ENCODE measurements around the gene DGKI. TPM values are rescaled to one million over a fixed set of nuclear protein-coding genes. Genes with fewer than 3 reads are reported as not detected.

DGKI gene
- total RNA-seq, 2 donors from 2014 or later: 1.5 to 4.4 TPM

GRCh38 chr7:137810248-137810647 is 36.5 kb downstream of the DGKI start:
- peaks cover 10 to 19% of the 10 kb centered on the region in 2 donors for H3K27me3 Mint-ChIP-seq
- no peak overlapping the region for H3K27ac Mint-ChIP-seq
- no peak overlapping the region for H3K4me3 Mint-ChIP-seq
- H3K4me1 Mint-ChIP-seq (ENCODE audit: low read depth in 2 of 2): no peaks in the 10 kb centered on the region
- no peaks in the 10 kb centered on the region for H3K36me3 Mint-ChIP-seq
- H3K9me3 Mint-ChIP-seq: peaks cover 4% of the 10 kb centered on the region
- ATAC-seq (no peak), DNase-seq (ENCODE audit: low spot score) (no peak)

GRCh38 chr7:137804836-137805235 is 41.9 kb downstream of the DGKI start:
- no peaks in the 10 kb centered on the region for H3K4me1 Mint-ChIP-seq (ENCODE audit: low read depth in 2 of 2)
- H3K36me3 Mint-ChIP-seq: no peaks in the 10 kb centered on the region
- DNase-seq (ENCODE audit: low spot score) (no peak), ATAC-seq (no peak)
- H3K27me3 Mint-ChIP-seq: peaks cover 16 to 27% of the 10 kb centered on the region in 2 donors
- H3K9me3 Mint-ChIP-seq: peaks cover 4% of the 10 kb centered on the region
- no peak overlapping the region for H3K4me3 Mint-ChIP-seq
- no peak overlapping the region for H3K27ac Mint-ChIP-seq

- H3K27me3 Mint-ChIP-seq: peaks cover 13 to 21% of the 10 kb centered on the region in 2 donors
- no peaks in the 10 kb centered on the region for H3K36me3 Mint-ChIP-seq
- no peaks in the 10 kb centered on the region for H3K9me3 Mint-ChIP-seq
- ATAC-seq (no peak), DNase-seq (ENCODE audit: low spot score) (no peak)
- no peak overlapping the region for H3K4me3 Mint-ChIP-seq
- no peak overlapping the region for H3K27ac Mint-ChIP-seq
- H3K4me1 Mint-ChIP-seq (ENCODE audit: low read depth in 2 of 2): no peaks in the 10 kb centered on the region
Observed at GRCh38 chr7:137801491-137801890, 45.3 kb downstream of the DGKI start.

- Mint-ChIP-seq H3K4me1 (ENCODE audit: low read depth in 2 of 2) (no peaks in the 10 kb centered on the region), H3K27ac (no peak overlapping the region), H3K27me3 (peaks cover 12 to 25% of the 10 kb centered on the region in 2 donors), H3K4me3 (no peak overlapping the region), H3K36me3 (no peaks in the 10 kb centered on the region), H3K9me3 (no peaks in the 10 kb centered on the region)
- DNase-seq (ENCODE audit: low spot score) (no peak), ATAC-seq (no peak)
Observed at GRCh38 chr7:137801003-137801402, 45.8 kb downstream of the DGKI start.

- Mint-ChIP-seq H3K4me1 (ENCODE audit: low read depth in 2 of 2) (no peaks in the 10 kb centered on the region), H3K27me3 (peaks cover 5 to 35% of the 10 kb centered on the region in 2 donors), H3K9me3 (no peaks in the 10 kb centered on the region), H3K27ac (no peak overlapping the region), H3K36me3 (no peaks in the 10 kb centered on the region), H3K4me3 (no peak overlapping the region)
- DNase-seq (ENCODE audit: low spot score) (no peak), ATAC-seq (no peak)
Observed at GRCh38 chr7:137798073-137798763, 48.6 kb downstream of the DGKI start.

- DNase-seq (ENCODE audit: low spot score): no peak
- Mint-ChIP-seq H3K4me3 (no peak overlapping the region), H3K36me3 (no peaks in the 10 kb centered on the region), H3K27me3 (peaks cover 2 to 27% of the 10 kb centered on the region in 2 donors), H3K9me3 (no peaks in the 10 kb centered on the region), H3K4me1 (ENCODE audit: low read depth in 2 of 2) (no peaks in the 10 kb centered on the region), H3K27ac (no peak overlapping the region)
- ATAC-seq: no peak
Observed at GRCh38 chr7:137795211-137795610, 51.6 kb downstream of the DGKI start.

- ATAC-seq: no peak
- no peaks in the 10 kb centered on the region for H3K4me1 Mint-ChIP-seq (ENCODE audit: low read depth in 2 of 2)
- no peak overlapping the region for H3K4me3 Mint-ChIP-seq
- H3K9me3 Mint-ChIP-seq: peaks cover under 1% of the 10 kb centered on the region
- H3K27me3 Mint-ChIP-seq: peaks cover 7 to 33% of the 10 kb centered on the region in 2 donors
- H3K27ac Mint-ChIP-seq: no peak overlapping the region
- no peak for DNase-seq (ENCODE audit: low spot score)
- no peaks in the 10 kb centered on the region for H3K36me3 Mint-ChIP-seq
Observed at GRCh38 chr7:137791930-137792329, 54.8 kb downstream of the DGKI start.

- H3K4me3 Mint-ChIP-seq: no peak overlapping the region
- DNase-seq (ENCODE audit: low spot score): no peak
Observed at GRCh38 chr7:137790828-137791227, 55.9 kb downstream of the DGKI start.

GRCh38 chr7:137789215-137789882 is 57.4 kb downstream of the DGKI start:
- DNase-seq (ENCODE audit: low spot score) (no peak), ATAC-seq (no peak)
- Mint-ChIP-seq H3K27me3 (peaks cover 9 to 43% of the 10 kb centered on the region in 2 donors), H3K4me3 (no peak overlapping the region), H3K9me3 (peaks cover 11% of the 10 kb centered on the region), H3K27ac (no peak overlapping the region), H3K4me1 (ENCODE audit: low read depth in 2 of 2) (no peaks in the 10 kb centered on the region), H3K36me3 (peaks cover 6% of the 10 kb centered on the region)

More at GRCh38 chr7:137790828-137791227, 55.9 kb downstream of the DGKI start:
- no peak overlapping the region for H3K27ac Mint-ChIP-seq
- H3K4me1 Mint-ChIP-seq (ENCODE audit: low read depth in 2 of 2): no peaks in the 10 kb centered on the region
- peaks cover 7% of the 10 kb centered on the region for H3K9me3 Mint-ChIP-seq
- ATAC-seq: no peak
- peaks cover 7 to 32% of the 10 kb centered on the region in 2 donors for H3K27me3 Mint-ChIP-seq
- no peaks in the 10 kb centered on the region for H3K36me3 Mint-ChIP-seq

GRCh38 chr7:137787301-137787976 is 59.3 kb downstream of the DGKI start:
- Mint-ChIP-seq H3K4me1 (ENCODE audit: low read depth in 2 of 2) (no peaks in the 10 kb centered on the region), H3K36me3 (peaks cover 6% of the 10 kb centered on the region), H3K27ac (no peak overlapping the region), H3K27me3 (peaks cover 7 to 33% of the 10 kb centered on the region in 2 donors), H3K4me3 (no peak overlapping the region), H3K9me3 (peaks cover 11% of the 10 kb centered on the region)
- ATAC-seq (no peak), DNase-seq (ENCODE audit: low spot score) (no peak)

GRCh38 chr7:137778511-137778910 is 68.3 kb downstream of the DGKI start:
- ATAC-seq (no peak), DNase-seq (ENCODE audit: low spot score) (no peak)
- Mint-ChIP-seq H3K27ac (no peak overlapping the region), H3K4me1 (ENCODE audit: low read depth in 2 of 2) (no peaks in the 10 kb centered on the region), H3K9me3 (peaks cover 2% of the 10 kb centered on the region), H3K27me3 (peaks cover 2 to 17% of the 10 kb centered on the region in 2 donors), H3K36me3 (no peaks in the 10 kb centered on the region), H3K4me3 (no peak overlapping the region)

GRCh38 chr7:137774793-137775201 is 72.0 kb downstream of the DGKI start:
- ATAC-seq: no peak
- Mint-ChIP-seq H3K4me1 (ENCODE audit: low read depth in 2 of 2) (no peaks in the 10 kb centered on the region), H3K4me3 (no peak overlapping the region), H3K27ac (no peak overlapping the region), H3K36me3 (no peaks in the 10 kb centered on the region), H3K9me3 (peaks cover 2% of the 10 kb centered on the region), H3K27me3 (peaks cover 2 to 17% of the 10 kb centered on the region in 2 donors)
- DNase-seq (ENCODE audit: low spot score): no peak

GRCh38 chr7:137772748-137773147 is 74.0 kb downstream of the DGKI start:
- Mint-ChIP-seq H3K4me3 (no peak overlapping the region), H3K36me3 (no peaks in the 10 kb centered on the region), H3K27me3 (peaks cover 0 to 9% of the 10 kb centered on the region in 2 donors), H3K9me3 (peaks cover 2% of the 10 kb centered on the region), H3K27ac (no peak overlapping the region), H3K4me1 (ENCODE audit: low read depth in 2 of 2) (no peaks in the 10 kb centered on the region)
- ATAC-seq: no peak
- DNase-seq (ENCODE audit: low spot score): no peak

- ATAC-seq: no peak
- H3K27me3 Mint-ChIP-seq: peaks cover 0 to 9% of the 10 kb centered on the region in 2 donors
- no peaks in the 10 kb centered on the region for H3K4me1 Mint-ChIP-seq (ENCODE audit: low read depth in 2 of 2)
- no peak overlapping the region for H3K27ac Mint-ChIP-seq
- no peak for DNase-seq (ENCODE audit: low spot score)
- peaks cover 3% of the 10 kb centered on the region for H3K9me3 Mint-ChIP-seq
- no peak overlapping the region for H3K4me3 Mint-ChIP-seq
- no peaks in the 10 kb centered on the region for H3K36me3 Mint-ChIP-seq
Observed at GRCh38 chr7:137772316-137772715, 74.5 kb downstream of the DGKI start.
